ENCODE data around the gene GLTPD2.
"Not testable (repeated sequence)": the region's sequence is repeated elsewhere in the genome, so short reads cannot be mapped to it uniquely, and the experiment has no call there.

Gene GLTPD2

DNA sequence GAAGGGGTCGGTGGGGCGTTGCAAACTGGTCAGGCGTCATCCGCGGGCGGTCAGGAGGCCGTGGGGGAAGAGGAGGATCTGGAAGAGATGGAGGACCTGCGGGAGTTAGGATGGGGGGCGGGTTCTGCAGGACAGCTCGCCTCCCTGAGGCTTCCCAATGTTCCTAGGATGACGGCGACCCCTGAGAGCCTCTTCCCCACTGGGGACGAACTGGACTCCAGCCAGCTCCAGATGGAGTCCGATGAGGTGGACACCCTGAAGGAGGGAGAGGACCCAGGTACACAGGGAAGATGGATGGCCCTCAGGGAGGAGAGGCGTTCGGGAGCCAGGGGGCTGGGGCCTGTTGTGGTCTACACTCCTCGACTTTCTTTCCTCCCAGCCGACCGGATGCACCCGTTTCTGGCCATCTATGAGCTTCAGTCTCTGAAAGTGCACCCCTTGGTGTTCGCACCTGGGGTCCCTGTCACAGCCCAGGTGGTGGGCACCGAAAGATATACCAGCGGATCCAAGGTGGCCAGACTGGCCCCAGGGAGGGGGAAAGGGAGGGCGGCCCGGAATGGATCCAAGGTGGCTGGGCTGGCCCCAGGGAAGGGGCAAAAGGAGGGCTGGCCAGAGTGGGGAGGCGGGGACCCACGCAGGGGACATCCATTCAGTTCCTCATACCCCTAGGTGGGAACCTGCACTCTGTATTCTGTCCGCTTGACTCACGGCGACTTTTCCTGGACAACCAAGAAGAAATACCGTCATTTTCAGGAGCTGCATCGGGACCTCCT is 19.0 kb downstream of the GLTPD2 start:
- peak; percentile 38 for DNase-seq

DNA sequence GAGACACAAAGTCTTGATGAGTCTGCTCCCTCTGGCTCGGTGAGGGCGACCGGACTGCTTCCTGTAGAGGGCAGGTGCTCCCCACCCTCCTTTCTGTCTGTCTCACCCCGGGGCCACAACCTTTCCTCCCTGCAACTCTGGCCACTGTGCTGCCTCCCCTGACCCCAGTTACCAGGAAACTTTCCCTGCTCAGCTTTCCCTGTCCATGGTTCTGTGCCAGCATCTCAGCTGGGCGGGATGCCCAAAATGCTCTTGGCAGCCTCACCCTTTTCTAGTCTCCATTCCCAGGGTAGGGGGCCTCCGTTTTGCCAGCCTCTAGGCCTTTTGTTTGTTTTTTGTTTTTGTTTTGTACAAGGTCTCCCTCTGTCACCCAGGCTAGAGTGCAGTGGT is 19.6 kb downstream of the GLTPD2 start:
- DNase-seq, result no peak

DNA sequence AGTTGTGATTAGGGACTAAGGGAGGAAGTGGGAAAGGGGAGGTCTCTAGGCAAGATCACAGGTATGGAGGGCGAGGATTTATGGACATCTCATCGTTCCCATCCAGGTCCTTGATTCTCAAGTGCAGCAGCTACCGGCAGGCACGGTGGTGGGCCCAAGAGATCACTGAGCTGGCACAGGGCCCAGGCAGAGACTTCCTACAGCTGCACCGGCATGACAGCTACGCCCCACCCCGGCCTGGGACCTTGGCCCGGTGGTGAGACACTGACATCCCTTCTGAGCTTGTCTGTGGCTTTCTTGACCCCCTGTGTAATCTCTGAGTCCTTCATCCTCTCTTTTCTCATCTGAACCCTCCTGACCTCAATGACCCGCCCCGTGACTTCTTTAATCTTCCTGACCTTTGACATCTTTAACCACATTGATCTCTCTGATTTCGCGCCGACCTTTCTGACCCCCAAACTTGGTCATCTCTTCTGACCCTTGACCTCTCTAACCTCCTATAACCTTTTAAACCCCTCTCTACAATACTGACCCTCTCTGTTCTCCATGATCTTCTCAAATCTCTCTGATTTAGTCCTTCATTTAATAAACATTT is 22.0 kb downstream of the GLTPD2 start:
- DNase-seq, result no peak

DNA sequence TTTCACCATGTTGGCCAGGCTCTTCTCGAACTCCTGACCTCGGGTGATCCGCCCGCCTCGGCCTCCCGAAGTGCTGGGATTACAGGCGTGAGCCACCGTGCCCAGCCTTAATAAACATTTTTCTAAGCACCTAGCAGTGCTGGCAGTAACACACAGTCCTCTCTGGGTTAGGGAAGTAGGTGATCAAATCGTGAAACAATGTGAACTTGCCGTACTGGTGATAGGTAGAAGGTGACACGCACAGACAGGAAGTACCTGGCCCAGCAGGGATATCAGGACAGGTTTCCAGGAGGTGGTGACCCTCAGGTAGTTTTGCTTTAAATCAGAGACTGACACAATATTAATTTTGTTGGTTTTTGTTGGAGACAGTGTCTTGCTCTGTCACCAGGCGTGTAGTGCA is 22.7 kb downstream of the GLTPD2 start:
- DNase-seq, result no peak

DNA sequence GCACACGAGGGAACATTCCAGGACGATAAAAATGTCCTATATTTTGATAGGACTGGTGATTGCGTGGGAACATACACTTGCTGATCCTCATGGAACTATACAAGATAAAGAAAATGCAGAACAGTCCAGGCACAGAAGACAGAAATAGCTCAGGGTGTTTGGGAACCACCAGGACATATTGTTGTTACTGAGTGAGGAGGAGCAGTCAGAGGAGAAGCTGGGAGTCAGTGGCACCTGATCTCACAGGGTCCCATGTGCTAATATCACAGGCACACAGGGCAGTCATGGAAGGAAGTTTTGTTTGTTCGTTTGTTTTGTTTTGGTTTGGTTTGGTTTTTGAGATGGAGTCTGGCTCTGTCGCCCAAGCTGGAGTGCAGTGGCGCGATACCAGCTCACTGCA is 23.9 kb downstream of the GLTPD2 start:
- no peak for DNase-seq

DNA sequence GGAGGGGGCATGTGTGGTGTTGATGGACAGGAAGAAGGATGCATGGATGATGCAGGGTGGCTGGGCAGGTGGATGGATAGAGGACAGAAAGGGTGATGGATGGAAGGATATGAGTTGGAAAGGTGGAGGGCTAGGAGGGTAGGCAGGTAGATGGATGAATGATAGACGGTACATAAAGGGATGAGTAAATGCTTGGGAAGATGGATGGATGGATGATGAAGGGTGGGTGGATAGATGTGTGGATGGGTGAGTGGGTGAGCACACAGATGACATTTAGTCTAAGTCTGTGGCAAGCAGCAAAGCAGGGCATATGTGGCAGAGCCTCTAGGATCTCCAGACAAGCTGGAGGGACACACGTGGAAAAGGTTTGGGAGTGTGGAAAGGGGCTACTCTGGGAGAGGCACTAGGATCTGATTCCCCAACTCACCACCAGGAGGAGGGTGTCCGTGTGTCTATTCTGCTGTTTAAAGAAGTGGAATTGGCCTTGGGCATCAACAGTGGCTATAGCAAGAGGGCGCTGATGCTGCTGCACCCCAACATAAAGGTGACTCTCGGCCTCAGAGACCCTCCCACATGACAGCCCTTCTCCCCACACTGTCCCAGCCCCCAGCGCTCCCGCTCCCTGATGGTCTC is 26.4 kb downstream of the GLTPD2 start:
- DNase-seq, result no peak

DNA sequence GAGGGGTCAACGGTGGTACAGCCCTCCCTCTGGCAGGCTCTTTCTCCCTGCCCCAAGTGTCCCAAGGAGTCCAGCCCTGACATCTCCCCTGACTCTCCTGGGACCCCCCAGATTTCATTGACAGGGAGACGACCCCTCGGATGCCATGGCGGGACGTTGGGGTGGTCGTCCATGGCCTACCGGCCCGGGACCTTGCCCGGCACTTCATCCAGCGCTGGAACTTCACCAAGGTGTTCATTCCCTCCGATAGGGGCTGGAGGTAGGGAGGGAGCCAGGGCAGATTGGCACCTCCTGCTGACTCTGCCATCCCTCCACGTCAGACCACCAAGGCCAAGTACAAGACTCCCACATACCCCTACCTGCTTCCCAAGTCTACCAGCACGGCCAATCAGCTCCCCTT is 28.1 kb downstream of the GLTPD2 start:
- DNase-seq, result no peak

DNA sequence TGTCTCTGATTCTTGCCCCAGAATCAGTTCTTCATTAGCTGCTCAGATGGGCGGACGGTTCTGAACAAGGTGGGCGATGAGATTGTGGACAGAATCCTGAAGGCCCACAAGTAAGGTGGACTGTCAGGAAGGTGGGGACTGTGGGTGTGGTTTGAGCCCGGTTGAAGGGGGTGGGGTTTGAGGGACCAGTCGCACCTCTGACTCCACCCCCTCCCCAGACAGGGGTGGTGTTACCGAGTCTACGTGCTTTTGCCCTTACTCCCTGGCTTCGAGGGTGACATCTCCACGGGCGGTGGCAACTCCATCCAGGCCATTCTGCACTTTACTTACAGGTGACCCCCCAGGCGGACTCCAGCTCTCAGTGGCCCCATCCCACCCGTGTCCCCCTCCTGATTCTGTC is 29.5 kb downstream of the GLTPD2 start:
- no peak for DNase-seq

DNA sequence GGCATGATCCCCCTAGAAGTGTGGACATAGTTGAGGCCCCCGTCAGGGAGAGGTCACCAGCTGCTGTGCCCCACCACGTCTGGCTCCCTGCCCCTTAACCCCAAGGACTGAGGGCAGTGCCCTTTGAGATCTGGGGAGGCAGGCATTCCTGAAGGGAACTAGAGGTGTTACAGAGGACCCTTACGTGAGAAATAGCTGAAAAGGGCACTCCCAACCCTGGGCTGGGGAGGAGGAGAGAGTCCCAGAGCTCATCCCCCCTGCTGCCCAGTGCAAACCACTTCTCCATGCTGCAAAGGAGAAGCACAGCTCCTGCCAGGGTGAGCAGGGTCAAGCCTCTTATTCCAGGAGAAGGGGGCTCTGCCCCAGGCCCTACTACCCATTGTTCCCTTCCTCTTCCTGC is 34.1 kb downstream of the GLTPD2 start:
- no peak for DNase-seq

DNA sequence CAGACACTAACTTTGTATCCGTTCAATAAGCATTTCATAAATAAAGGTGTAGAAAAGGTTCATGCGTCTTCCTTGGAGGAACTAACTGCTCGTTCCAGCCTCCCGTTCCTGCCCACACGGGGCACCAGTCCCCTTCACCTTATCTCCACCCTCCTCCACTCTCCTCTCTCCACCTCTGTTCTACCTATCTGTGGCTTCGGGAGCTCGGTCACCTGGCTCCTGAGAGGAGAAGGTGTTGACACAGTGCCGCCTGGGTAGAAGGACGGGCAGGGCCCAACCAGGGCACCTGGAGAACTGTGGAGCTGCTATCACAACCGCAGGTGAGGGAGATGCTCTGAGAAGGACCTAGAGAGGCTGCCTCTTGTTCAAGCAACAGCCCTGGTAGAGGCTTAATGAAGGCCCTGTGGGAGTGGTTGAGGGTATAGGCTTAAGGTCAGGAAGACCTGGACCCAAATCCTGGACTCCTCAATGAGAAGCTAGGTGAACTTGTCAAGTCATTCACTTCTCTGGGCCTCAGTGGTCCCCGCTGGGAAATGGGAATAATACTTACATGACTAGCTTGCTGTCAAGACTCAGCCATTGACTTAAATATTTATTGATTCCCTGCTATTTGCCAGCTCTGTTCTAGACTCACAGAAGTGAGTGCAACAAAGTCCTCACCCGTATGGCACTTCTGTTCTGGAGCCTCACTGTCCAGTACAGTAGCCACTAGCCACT is 34.8 kb downstream of the GLTPD2 start:
- DNase-seq, result no peak

DNA sequence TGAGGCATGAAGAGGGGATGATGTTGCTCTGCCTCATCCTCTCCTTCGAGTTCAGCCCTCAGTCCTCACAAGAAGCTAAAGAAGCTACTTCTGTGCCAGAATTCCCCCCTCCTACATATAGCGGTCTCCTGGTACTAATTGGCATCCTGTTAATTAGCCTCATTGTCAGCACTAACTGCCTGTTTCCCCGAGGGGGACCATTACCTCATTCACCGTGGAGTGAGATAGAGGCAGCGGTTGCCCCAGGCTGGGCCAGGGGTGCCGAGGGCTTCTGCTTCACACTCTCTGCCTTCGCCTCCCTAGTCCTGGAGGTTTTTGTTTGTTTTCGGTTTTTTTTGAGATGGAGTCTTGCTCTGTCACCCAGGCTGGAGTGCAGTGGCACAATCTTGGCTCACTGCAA is 38.6 kb downstream of the GLTPD2 start:
- DNase-seq, result no peak

DNA sequence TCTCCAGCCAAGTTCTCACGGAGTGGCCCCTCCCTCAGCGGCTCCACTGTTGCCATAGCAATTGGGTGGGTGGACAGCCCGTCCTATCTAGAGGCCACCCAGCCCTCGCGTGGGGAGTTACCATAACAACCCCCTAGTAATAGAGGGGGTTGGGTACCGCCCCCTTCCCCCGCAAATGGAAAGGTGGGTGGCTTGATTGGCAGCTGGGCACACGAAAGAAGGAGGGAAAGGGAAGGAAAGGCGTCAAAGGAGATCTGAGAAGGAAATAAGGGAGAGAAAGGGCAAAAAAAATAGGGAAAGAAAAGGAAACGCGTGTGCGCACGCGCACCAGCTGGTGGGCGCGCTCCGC is 44.0 kb downstream of the GLTPD2 start:
- not testable (repeated sequence) for DNase-seq

DNA sequence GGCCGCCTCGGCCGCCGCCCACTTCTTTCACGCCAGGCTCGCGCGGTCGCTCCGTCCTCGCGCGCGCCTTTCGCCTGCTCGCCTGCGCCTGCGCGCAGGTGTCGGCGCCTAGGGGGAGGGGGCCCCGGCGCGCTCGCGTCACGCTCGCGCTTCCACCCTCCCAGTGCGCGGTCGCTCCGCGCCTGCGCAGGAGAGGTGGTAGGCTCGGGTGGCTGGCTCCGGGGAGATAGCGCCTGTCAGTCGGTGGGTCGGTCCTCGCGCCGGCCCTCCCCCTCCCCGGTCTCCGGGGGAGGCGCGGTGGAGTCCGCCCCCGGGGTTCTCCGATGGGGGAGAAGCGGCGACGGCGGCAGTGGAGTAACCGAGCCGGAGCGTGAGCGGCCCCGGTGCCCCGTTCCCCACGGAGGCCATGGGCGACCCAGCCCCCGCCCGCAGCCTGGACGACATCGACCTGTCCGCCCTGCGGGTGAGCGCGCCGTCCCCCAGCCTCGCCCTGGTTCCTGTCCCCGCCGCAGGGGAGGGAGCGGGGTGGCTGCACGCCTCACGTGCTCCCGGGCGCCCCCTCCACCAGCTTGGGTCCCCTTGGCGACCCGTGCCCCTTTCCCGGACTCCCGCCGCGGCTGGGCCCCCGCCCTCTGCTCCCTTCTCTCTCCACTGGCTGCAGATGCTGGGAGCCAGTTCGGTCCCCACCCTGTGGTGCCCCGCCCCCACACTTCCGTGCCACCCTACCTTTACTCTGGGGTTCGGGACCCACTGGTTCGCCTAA is 44.6 kb downstream of the GLTPD2 start, which contains the start of gene MINK1:
Gene MINK1, plus strand, starts transcription at position 163 of the 763 bp plus-strand sequence. Its CDS starts 244 bp downstream, at position 407.
- peak; percentile 98 for DNase-seq

DNA sequence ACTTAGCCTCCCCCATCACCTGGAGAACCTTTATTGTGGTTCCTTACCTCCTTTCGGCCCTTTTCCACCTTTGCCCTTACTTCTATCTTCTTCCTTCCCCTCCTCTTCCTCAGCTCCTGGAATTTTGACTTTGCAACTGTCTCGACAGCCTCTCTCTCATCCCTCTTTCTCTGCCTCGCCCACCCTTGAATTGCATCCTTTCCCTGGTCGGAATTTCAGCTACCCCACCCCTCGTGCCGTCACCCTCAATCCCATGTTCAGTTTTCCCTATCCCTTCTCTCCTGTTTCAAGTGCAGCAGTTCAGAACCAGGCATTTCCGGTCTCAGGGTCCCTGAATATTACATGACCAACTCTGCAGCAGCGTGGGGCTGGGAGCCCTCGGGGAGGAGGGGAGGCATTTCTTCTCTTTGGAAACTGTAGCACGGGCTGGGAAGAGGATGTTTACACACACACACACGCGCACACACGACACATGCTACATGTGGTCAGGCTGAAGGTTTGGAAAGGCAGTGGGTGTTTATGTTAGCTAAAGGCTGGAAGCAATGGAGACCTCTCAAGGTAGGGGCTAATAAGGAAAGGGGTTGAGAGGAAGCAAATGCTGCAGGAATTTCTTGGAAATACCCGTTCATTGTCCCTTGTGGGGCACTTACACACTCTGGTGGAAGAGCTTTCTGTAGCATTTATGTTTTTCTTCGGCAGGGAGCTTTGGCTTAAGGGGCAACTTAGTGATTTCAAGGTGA is 45.3 kb downstream of the GLTPD2 start:
- DNase-seq, result peak; percentile 61

DNA sequence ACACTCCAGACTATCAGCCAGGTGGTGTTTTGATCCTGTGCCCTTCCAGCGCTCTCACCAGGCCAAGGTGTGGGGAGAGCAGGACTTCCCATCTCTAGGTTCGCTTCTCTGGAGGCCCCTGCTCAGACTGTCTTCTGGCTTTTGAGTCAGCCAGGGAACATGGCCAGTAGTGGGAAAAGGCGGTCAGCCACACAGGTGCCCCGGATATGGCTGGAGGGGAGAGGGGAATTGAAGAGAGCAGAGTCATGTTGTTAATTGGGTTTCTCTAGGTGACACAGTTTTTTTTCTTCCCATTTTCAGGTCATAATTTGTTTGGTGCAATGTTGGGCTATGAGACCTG is 45.9 kb downstream of the GLTPD2 start:
- DNase-seq, result no peak

DNA sequence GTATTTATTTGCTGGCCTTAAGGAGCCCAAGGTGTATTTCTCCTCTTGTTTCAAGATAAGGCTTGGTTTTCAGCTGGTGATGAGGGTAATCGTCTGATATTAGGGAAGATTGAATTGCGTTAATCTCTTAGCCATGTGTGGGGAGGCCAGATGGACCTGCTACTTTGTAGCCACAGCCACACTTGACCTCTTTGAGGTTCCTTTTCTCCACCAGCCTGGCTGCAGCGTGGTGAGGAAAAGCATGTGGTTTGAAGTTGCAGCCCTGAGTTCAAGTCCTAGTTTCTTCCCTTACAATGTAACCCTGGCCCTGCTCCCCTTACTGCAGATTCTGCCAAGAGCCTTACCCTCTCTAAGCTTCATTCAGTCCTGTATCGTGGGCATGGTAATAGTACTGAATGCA is 47.5 kb downstream of the GLTPD2 start:
- DNase-seq, result no peak

DNA sequence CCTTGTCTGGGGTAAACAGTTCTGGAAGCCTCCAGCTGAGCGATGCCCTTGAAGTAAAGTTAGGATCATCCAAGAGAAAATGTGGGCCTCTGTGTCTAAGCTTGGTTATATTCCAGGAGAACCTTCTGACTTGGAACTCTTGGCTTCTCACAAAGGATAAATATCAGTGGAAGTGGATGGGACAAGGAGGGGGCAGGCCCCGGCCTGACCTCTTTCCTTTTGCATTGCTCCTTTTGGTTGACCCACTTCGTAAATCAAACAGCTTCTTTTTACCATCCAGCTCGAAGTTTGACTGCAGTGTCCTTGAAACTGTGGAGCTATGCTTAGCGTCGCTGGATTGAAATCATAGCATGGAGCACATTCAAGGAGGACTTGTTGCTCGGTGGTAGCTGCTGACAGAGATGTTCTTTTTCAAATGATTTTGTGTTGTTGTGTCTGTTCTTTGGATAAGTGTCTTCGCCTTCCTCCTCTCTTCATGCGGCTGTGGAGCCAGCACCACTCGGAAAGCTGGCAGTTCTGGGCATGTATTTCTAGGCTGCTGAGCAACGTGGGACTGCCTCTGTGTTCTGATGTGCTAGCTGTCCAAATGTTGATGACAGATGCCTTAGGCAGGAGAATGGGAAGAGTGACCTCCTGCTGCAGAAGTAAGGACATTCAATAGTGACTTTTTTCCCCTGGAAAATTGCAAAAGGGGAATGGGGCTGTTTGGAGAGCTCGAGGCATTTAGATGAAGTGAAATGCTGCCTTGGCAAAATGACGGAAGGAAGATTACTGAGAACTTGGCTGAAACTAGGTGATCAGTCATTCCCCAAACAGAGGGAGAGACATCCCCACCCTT is 48.9 kb downstream of the GLTPD2 start:
- no peak for DNase-seq

DNA sequence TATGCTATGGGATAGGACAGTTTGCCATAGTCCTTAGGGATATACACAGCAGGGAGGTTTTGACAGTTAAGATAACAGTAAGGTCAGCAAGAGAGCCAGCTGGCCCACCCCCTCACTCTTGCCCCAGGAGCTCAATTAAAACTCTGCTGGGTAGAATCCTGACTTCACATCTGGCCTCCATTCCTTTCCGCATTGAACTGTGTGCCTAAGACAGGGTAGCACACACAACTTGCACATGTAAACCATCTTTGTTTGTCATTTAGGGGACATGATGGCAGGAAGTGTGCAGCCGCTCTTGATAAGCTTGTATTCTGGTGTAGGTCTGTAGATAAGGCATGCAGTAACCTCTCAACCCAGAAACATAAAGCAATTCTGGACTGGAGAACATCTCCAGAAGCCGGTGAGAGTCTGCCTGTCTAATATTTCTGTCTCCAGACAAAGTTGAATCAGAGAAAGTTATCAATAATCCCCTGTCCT is 49.6 kb downstream of the GLTPD2 start:
- DNase-seq, result no peak

DNA sequence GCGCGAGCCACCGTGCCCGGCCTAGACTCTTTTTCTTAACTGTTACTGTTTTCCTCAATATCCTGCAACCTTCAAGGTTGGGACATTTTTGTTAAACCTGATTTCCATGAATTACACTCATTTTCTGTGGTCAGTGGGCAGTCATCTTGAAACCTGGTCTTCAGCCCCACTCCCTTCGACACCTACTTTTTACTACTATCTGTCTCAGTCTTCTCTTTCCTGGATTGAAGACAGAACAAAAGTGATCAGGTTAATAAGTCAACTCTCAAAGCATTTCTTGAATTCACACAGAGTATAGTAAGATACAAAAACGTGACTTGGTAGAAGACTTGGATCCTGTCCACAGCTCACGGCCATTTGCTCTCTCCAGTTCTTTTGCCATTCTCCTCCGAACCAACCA is 50.5 kb downstream of the GLTPD2 start:
- DNase-seq, result no peak
